Liver (tissue), 3 donors: Measurements from ENCODE around the gene GREM2.

Experiments used
- ATF3 ChIP-seq: IDR thresholded peaks from 2 replicates; pipeline ENCODE4 v1.6.1; 2016; ENCODE audit warnings: antibody characterized with exemption
- CTCF ChIP-seq: fragments of 150-350 bp; IDR thresholded peaks from 2 replicates; pipeline ENCODE4 v1.5.1; 2017; ENCODE audit warnings: improper control_type of control experiment, low read depth, low read length; ENCODE audit not compliant: missing input control
- GABPA ChIP-seq, 2 donors: IDR thresholded peaks in 1 of 2; conservative IDR thresholded peaks in 1 of 2; 2 replicates each; pipeline ENCODE4 v1.6.1; 2016; ENCODE audit warnings: antibody characterized with exemption in 2 of 2, mild to moderate bottlenecking in 1 of 2, moderate library complexity in 1 of 2
- REST ChIP-seq: IDR thresholded peaks from 2 replicates; pipeline ENCODE4 v1.6.1; 2016; ENCODE audit warnings: antibody characterized with exemption, mild to moderate bottlenecking
- TAF1 ChIP-seq: conservative IDR thresholded peaks from 2 replicates; pipeline ENCODE4 v1.6.1; 2016; ENCODE audit warnings: antibody characterized with exemption, mild to moderate bottlenecking
- YY1 ChIP-seq: IDR thresholded peaks from 2 replicates; pipeline ENCODE4 v1.6.1; 2016; ENCODE audit warnings: antibody characterized with exemption, mild to moderate bottlenecking
- donor health status: healthy.
- donor health status: healthy.

DNA sequence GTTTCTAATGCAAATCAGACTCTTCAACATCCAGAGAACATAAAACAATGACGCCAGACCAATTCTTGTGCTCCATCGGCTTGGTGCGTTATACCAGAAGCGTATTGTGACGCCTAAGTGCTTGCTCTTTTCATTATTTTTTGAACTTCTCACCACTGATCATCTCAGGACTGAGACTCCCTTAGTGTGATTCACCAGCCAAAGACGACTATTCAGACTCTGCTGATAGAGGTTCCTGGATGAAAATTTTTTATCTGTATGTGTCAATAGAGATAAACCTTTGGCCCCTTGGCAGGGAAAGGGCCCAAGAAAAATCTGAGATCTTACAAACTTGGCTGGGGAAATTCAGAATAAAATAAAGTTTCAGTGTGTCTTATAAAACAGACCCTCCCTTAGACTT, 856 bp upstream of the GREM2 start:
- TF ChIP-seq ATF3 (no peak), CTCF (no peak), GABPA (IDR thresholded peaks at IDR 0.05 in 1 of 2, conservative IDR thresholded peaks at IDR 0.05 in 1 of 2) (no peak), YY1 (no peak), REST (peak; percentile 79), TAF1 (no peak)
